GM20000 (cell line): ENCODE results near the gene MLANA.

Experiments
- DNase-seq: peaks from one replicate; pipeline ENCODE4 v3.0.0; 2012; ENCODE audit warnings: low spot score
- TF ChIP-seq, protein P1 (sequence below): IDR thresholded peaks from 2 replicates; pipeline ENCODE4 v1.5.1; 2012; ENCODE audit warnings: mild to moderate bottlenecking, control low read depth; ENCODE audit errors: extremely low read depth, missing control alignments

MLANA gene

DNA sequence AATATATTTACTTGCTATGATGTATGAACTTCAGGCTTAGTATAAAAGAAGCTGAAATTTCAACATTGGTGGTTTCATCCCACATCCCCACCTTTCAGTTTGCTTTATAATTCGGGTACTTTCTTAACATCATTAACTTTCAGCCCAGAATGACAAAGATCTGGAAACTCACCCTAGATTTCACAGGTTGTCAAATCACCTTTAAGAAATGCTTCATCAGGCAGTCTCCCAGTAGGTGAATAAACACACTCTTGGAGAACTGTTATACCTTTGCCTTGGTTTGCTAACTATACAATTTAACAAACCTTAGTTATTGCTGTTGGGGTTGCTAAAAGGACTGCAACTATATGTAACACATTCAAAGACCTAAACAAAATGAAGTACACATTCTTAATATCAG, 54.4 kb downstream of the MLANA start:
- DNase-seq: no peak
- TF ChIP-seq, protein P1, sequence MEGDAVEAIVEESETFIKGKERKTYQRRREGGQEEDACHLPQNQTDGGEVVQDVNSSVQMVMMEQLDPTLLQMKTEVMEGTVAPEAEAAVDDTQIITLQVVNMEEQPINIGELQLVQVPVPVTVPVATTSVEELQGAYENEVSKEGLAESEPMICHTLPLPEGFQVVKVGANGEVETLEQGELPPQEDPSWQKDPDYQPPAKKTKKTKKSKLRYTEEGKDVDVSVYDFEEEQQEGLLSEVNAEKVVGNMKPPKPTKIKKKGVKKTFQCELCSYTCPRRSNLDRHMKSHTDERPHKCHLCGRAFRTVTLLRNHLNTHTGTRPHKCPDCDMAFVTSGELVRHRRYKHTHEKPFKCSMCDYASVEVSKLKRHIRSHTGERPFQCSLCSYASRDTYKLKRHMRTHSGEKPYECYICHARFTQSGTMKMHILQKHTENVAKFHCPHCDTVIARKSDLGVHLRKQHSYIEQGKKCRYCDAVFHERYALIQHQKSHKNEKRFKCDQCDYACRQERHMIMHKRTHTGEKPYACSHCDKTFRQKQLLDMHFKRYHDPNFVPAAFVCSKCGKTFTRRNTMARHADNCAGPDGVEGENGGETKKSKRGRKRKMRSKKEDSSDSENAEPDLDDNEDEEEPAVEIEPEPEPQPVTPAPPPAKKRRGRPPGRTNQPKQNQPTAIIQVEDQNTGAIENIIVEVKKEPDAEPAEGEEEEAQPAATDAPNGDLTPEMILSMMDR: no peak

DNA sequence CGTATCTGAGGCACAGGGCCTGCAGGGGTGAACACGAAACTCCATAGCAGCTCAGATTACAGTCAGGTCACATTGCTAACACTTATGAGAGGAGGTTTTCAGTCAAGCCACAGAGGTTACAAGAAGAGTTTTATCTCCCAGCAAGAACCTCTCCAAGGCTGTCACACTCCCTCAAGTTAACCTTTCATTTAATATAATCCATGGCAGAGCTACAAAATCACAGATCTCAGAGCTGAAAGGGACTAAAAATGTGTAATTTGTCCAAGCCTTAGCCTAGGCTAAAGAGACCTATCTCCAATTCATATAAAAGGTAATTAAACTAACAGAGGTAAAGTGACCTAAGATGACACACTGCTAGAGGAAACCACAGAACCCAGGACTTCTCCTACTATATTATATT, 57.2 kb downstream of the MLANA start:
- DNase-seq: no peak
- TF ChIP-seq, protein P1: no peak

DNA sequence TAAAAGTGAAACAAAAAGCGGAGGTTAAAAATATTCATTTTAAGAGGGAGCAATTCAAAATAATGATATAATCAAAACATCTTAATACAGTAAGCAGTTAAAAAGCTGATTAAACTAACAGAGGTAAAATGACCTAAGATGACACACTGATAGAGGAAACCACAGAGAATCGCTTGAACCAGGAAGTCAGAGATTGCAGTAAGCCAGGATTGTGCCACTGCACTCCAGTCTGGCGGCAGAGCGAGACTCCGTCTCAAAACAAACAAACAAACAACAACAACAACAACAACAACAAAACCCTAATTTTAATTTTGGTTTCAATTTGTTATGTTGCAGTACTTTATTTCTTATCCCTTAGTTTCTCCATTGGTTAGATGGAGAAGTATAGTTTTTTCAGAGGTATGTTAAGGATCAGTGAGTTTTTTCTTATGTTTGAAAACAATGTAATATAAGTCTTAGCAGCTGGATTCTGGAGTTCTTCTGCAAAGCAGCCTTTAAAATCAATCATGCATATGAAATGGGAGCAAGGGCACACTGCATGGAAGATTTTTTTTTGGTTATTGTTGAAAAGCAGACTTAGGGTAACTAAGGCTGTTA, 58.5 kb downstream of the MLANA start:
- no peak for DNase-seq

DNA sequence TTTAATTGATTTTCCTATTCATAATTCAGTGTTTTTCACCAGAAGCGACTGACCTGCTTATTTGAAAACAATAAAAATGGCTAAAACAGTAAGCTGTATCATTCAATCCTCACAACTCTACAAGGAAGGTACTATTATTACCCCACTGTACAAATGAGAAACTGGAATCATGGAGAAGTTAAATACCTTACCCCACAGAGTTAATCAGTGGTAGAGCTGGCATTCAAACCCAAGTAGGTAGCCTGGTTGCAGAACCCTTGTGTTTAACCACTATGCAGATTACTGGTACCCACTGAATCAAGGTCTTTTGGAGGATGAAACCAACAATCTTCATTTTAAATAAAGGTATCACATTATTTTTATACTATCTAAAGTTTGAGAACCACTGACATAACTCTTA, 59.6 kb downstream of the MLANA start:
- TF ChIP-seq, protein P1: no peak

More for the DNA sequence above, 58.5 kb downstream of the MLANA start:
- TF ChIP-seq, protein P1: no peak

DNA sequence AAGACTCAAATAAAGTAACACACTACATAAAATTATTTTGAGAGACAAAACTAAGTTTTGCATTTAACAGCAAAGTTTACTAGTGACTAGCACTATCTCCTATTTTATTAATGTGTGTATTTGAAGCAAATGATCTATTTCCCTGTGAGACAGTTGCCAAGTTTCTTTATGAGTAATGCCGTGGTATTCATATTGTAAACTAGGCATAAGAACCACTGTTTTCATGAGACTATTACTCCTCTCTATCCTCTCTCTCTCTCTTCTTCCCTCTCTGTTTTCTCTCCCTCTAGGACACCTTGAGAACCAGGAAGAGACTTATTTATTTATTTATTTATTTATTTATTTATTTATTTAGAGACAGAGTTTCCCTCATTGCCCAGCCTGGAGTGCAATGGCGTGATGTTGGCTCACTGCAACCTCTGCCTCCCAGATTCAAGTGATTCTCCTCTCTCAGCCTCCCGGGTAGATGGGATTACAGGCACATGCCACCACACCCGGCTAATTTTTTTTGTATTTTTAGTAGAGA, 61.1 kb downstream of the MLANA start:
- TF ChIP-seq, protein P1: no peak
- no peak for DNase-seq

More for the DNA sequence above, 59.6 kb downstream of the MLANA start:
- DNase-seq: no peak

DNA sequence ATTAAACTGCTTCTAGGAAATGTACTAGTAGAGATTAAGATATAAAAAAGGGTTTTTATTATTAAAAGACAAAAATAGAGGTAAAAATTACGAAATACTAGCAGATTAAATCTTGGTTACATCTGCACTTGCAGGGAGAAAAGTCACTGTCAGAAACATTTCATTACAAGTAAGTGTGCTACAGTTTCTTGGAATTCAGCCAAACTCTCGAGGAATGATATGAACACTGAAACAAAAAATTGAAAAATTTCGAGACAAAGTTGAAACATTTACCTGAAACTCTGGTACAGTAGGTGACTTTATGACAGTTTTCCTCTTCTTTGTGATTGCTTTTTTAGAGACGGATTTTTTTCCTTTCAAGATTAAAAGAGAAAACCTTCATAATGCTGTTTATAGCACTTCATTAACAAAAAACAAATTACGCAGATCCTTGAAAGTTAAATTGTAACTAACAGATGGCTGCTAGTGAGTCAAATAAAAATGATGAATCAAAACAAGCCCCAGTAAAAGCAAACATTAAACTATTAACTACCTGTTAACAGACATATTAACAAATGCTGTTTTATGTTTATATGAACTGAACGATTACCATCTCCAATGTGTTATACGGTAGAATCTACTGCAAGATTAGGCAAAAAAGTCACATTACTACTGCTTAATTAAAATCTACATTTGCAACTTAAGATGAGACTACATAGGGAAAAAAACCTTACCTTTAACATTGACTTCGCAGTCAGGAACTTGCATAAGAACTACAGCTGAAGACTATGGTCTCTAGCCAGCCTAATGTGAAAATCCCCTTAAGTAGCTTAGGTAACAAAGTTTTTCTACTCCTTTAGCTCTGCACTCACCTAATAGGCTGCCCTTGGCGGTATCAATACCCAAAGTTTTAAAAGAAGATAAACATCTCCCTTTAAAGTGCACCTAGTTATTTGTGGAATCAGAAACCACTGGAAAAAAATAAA, 63.3 kb downstream of the MLANA start:
- DNase-seq: no peak
- TF ChIP-seq, protein P1: no peak

DNA sequence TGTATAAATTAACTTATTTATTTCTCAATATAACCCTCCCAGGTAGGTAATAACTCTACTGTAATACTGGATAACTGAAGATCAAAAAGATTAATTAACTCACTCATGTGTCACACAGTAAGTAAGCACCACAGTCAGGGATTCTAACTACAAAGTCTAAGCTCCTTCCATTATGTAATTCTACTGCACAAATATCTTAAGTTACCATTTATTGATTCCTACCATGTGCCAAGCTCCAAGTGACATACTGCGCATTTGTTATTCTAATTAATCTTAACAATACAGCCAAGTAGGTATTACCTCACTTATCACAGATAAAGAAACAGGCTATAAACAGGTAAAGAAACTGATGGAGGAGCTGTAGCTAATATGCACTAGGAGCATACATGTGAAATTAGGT, 66.5 kb downstream of the MLANA start:
- DNase-seq: no peak
- TF ChIP-seq, protein P1: no peak
